ENCODE results near the gene CYB5A.

Gene CYB5A

DNA sequence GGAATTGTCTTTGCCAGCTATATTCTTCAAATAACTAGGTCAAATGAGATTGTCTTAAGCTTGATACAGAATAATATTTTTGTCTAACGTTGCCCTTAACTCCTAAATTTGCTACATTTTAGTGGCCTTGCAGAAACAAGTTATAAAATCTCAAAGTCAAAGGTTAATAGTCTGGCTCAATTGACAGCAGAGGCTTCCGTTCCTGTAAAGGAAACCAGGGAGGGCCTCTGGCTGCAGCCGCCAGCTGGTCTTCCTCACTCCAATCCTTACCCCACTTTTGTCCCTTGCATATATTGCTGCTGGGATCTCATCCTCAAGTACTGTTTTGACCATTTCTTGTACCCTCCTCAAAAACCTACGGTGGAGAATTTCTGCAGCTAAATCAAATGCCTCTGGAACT, 17.1 kb downstream of the CYB5A start:
- DNase-seq, result no peak

DNA sequence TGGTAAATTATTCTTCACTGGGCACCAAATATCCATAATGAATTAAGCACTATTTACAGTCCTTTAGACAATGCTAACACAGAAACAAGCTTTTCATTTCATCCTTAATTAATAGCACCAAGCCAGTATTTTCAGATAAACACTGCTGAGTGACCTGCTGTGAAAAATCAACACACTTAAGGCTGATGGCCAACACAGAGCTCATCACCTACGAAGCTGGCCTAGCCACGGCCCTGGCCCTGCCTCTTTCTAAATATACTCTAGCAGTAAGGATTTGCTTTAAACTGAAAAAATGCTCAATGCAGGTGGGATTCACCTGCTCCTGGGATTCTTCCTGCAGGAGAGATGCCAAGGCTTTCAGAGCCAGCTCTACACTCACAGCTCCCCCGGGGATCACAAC, 18.4 kb downstream of the CYB5A start:
- DNase-seq, result no peak

DNA sequence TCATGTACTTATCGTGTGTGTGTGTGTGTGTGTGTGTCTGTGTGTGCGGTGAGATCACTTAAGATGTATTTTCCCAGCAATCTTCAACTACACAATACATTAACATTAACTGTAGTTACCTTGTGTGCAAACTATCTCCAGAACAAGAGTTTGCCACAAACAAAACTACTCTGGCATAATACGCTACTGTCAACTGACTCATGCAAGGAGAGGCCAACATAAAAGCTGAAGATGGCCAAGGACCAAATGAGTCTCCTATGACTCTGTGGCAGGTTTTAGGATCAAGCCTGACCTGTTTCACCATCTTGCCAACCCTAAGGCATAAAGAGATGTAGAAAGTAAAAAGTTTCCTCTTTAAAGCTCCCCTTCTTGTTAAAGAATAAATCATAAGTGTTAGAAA, 20.1 kb downstream of the CYB5A start:
- DNase-seq, result no peak

DNA sequence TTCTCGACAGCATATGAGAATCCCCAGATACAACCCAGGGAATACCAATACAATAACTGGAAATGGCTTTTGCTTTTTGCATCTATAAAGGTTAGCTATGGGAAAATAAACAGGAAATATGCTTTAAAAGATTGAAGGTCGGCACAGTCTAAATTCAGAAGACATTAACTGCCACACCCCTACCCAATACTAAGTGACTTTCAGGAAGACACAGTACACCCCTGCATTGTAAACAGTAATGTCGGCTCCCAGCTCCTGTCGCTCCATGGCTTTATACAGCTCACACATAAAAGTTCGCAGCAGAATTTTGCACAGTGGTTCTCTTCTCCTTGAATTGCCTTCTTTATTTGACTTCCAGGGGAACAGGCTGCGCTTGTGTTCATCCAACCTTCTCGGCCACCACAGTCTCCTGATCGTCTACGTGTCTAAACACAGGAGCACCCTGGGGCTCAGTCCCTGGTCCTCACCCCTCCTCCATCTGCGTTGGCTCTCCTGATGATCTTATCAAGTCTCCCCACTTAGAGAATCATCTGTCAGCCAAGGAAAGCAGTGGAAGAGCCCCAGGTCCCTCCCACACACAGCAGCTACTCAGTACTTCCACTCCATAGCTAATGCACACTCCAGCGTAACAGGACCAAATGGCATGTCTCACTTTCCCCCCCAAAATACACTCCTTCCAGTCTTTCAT, 22.7 kb downstream of the CYB5A start:
- no peak for DNase-seq

DNA sequence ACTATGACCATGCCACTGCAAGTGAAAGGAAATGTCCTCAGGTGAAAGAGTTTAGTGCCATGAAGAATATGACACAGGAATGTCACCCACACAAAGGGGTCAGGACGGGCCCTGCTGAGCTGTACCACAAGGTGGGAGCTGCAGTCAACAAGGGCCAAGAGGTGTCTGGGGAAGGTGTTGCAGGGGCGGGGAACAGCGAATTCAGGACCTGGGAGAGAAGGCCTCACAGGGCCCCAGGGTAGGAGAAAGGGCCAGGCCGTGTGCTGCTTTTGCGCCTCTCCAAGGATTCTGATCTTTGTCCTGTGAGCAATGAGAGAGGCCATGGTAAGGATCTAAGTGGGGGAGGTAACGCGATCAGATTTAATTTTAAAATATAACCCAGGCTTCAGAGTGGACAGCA, 23.6 kb downstream of the CYB5A start:
- no peak for DNase-seq

DNA sequence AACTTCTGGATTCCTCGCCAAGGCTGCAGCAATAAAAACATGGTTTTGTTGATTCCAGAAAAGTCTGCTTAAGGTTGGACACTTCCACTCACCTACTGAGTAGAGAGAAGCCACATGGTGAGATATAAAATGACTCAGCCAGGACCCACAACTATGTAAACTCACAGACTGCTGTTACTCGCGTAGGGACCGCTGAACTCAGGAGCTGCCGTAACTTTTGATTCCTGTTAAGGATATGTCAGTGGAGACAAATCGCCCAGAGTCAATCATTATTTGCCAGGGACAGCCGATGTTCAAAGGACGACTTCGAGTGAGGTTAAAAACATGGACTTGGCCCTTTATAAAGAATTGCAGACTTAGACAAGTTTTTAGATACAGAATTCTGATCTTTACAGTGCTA, 25.6 kb downstream of the CYB5A start:
- DNase-seq, result no peak

DNA sequence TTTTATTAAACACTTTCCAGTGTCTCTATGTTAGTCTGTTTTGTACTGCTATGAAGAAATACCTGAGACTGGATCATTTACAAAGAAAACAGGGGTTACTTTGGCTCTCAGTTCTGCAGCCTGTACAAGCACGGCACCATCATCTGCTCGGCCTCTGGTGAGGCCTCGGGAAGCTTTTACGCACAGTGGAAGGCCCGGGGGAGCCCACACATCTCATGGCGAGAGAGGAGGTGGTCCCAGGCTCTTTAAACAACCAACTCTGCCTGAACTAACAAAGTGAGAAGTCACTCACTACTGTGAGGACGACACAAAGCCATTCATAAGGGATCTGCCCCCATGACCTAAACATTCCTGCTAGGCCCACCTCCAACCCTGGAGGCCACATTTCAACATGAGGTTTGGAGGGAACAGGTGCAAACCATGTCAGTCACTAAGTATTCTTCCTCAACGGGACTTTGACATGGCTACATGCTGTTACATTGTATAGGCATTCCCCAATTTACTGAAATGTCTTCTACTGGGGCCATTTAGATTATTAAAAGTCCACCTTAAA, 26.1 kb downstream of the CYB5A start:
- DNase-seq, result no peak

DNA sequence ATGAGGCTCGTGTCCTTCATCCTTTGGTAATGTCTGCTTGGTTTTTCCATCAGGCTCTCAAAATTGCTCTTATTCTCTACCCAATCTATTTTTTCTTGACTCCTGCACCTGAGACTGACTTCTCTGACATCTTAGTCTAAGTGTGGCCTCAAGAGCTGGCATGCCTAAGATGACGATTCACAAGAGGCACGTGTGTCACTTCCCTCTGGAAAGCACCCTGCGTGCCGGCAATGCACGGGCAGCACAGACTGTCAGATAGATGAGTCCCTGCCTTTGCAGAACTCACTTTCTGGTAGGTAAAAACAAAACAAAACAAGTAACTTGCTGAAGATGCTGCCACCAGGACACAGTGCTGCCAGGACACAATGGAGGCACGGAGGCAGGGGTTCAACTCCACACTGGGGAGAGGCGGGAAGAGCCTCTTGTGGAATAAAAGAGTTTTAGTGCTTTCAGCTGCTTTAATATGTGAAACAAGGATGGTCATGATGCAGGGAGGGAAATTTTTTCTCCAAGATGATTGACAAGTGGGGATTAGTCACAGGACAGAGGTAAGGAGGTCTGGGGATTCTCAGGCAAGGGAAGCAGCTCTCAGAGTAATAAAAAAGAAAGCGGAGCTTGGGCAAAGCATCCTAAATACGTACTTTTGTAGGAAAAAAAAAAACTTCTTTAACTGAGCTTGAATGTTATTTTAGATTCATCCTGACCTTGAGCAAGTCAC, 27.3 kb downstream of the CYB5A start:
- DNase-seq, result peak; percentile 5

DNA sequence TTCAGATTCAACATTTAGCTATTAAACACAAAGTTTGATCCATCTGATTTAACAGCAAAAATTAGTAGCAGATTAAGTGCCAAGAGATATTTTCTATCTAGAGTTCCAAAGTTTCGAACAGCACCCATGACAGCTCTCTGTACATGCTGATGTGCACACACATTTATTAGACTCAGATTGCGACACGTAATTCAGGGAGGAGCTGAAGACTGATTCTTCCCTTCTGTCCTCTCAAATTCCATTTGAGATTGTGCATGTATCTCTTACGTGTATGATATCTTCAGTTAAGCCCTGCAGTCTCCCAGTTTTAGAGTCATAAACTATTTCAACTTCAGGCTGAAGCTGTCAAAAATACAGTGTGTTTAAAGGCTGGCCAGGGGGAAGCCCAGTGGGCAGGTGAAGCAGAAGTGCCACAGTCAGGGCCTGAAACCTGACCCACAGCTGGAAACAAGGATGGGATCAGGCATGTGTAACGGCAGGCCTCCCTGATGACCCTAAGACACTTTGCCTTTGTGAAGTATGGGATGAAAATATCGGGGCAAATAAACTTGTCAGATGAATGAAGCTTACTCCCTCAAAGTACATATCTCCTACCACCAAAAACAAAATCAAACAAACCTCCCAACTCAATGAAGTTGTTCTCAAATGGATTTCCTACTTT, 30.6 kb downstream of the CYB5A start:
- no peak for DNase-seq

DNA sequence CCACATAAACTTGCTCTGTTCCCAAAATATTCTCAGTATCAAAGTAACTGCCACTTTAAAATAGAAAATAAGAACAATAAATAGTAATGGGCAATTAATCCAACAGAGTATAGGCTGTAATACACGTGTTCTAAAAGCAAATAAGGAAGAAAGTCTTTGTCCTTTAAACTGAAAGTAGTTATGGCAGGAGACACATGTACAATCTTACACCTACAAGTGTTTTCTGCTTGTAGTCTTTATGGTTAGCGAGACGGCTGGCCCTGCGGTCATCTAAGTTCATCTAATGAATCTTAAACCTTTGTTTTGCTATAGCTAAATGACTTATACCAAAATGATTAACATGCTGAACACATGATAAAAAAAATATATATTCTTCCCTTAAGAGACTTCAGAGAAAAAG, 32.4 kb downstream of the CYB5A start:
- DNase-seq, result no peak

DNA sequence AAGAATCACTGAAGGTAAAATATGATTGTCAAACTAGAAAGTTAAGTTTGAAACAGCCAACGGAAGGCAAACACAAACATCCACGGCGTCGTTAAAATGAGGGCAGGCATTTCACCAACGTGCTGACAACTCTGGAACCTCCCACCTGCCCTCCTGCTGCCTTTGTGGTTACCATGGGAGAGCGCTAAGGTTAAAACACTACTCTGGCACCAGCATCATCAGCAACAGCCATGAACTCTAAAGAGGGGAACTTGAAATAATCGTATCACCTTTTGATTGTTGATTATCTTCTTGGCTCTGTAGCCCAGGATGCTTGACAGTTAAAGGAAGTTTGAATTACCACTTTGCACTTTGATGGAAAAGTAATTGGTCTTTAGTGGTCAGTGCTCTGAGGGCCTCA, 34.7 kb downstream of the CYB5A start:
- no peak for DNase-seq

DNA sequence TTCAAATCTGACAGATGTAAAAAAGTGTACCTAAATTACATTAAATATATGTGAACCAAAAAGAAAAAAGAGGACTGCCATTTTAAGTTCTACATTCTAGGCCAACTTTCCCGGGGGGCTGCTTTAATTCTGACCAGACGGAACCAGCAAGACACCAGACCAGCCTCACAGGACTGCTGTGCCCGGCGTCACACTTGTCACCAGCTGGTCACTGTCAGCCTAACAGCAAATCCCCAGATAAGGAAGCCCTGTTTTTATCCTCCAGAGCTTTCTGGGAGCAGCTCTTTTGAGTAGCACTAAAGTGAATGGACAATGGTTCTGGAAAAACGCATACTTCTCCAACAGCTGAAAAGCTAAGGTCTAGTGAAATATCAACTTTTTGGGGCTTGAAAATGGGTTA, 35.6 kb downstream of the CYB5A start:
- DNase-seq, result no peak

DNA sequence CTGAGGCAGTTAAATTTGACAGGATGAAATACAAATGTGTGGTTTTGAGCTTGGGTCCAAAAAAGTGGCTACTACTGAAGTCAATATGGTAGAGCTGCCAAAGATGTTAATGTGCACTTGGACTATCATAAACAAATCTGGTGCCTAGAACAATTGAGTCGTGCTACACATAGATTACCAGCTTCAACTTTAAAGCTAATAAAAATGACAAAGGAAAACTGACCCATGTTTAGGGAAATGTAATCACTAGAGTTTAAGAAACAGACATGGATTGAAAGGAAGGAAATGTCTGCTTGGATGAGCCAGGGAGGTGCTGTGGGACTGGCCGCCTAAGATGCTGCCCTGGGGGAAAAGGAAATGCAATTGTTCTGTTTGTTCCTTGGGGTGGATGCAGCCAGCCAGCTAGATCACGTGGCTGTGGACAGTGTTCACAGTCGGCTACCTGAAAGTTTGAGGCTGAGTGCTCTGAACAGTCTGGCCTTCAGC, 36.6 kb downstream of the CYB5A start:
- no peak for DNase-seq

DNA sequence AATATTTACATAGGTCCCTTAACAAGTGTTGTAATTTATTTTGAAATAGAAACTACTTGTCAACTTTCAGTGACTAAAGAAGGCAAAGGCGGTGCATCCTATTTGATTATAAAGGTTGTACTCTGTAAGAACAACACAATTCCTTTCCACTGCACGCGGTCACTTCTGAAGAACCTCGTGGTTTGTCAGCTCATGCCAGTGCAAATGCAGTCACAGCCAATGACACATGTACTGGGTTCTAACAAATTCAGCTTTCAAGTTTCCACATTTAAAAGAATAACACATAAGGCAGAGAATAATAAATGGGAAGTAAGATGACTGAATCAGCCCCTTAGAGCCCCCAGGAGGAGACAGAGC, 39.7 kb downstream of the CYB5A start:
- peak; percentile 33 for DNase-seq

DNA sequence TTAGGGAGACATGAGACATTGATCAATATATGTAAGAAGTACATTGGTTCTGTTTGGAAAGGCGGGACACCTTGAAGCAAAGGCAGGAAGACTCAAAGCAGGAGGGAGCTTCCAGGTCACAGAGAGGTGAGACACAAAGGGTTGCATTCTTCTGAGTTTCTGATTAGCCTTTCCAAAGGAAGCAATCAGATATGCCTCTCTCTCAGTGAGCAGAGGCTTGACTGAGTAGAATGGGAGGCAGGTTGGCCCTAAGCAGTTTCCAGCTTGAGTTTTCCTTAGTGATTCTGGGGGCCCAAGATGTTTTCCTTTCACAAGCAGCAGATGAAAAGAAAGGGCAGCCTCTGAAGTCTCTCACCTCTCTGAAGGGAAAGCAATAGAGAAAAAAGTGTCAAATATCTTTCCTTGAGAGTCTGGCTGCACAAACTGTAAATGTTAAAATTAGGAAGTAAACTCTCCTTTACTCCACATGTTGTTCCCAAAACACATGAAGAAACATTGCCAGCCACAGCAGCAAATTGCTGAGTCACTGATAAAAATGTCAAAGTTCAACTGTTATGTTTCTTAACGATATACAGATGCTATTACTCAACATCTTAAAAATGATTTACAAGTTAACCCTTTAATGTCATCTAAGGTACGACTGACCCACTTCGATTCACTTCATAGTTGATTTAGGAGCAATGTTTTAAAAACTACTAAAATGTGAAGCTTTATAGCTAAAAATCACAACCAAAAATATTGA, 40.3 kb downstream of the CYB5A start:
- no peak for DNase-seq

DNA sequence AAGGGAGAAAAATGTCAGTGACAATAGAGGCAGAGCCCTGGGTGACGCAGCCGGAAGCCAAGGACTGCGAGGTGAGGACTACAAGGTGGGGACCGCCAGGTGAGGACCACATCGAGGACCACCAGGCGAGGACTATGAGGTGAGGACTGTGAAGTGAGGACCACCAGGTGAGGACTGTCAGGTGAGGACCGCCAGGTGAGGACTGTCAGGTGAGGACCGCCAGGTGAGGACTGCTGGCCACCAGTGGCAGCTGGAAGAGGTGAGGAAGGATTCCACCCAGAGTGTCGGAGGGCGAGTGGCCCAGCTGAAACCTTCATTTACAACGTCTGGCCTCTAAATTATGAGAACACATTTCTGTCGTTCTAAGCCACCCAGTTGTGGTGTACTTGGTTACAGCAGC, 41.6 kb downstream of the CYB5A start:
- DNase-seq, result no peak

DNA sequence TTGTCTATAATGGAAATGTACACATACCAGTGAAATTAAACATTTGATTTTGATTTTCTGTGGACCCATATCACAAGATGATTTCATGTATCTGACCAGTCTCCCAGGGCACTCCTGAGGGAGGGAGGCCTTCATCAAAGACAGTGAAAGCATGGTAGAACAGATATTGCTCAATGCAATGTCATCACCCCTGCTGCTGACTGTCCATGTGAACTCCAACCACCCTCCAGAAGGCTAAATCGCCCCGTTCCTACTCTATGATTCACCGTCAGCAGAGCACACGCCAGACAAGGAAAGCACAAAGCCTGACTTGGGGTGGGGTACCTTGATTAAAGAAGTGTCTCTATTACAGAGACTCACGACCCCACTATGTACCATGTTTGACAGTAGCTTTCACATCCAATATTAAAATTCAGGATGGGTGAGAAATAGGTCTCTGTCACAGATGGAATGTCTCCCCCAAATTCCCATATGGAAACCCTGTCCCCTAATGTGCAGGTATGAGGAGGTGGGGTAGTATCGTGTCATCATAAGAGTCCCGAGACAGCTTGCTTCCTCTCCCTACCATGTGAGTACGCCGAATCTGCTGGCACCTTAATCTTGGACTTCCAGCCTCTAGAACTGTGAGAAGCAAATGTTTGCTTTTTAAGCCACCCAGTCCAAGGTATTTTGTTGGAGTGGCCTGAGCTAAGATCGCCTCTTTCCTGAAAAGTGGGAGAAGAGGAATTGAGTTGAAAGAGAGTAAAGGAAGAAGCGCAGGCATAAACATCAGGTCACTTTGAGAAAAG, 42.4 kb downstream of the CYB5A start:
- DNase-seq, result no peak

DNA sequence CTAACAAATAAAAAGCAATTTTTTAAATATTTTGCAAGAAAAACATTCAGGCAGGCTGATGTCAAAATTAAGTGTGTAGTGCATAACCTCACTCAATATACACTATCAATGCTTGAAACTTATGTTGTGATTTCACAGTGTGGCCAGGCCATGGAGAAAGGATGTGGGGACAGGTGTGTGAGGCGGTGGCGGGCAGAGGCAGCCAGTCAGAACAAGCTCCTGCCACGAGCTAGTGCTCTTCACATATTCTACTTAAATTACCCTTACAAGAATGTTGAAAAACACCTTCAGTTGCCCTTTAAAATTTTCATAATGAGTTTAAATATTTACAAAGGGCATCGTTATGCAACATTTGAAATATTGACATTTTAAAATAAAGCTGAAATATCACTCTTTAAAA, 43.2 kb downstream of the CYB5A start:
- peak; percentile 36 for DNase-seq

DNA sequence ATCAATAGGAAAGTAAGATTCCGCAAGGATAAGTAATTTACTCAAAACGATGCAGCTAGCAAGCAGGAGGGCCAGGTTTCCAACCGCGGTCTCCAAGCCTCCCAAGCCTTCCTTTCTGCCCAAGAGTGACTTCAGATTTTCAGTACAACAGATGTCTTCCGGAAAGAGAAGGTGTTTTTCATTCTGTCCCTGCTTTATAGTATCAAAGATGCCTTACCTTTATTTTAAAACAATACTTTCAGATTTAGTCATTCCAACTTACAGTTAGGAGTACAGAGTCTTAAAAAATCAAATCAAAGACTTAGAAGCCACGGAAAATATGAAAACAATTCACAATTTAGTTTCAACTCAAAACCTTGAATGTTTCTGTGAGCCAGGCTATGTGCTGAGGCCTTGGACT, 43.6 kb downstream of the CYB5A start:
- peak; percentile 23 for DNase-seq

DNA sequence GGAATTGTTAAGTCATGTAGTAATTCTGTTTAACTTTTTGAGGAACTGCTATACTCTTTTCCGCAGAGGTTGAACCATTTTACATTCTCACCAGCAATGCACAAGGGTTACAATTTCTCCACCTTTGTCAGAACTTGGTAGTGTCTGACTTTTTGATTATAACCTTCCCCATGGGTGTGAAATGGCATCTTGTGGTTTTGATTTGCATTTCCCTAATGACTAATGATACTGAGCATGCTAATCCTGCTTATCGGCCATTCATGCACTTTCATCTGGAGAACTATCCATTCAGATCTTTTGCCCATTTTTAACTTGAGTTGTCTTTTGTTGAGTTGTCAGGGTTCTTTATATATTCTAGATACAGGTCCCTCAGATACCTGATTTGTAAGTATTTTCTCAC, 47.2 kb downstream of the CYB5A start:
- no peak for DNase-seq

DNA sequence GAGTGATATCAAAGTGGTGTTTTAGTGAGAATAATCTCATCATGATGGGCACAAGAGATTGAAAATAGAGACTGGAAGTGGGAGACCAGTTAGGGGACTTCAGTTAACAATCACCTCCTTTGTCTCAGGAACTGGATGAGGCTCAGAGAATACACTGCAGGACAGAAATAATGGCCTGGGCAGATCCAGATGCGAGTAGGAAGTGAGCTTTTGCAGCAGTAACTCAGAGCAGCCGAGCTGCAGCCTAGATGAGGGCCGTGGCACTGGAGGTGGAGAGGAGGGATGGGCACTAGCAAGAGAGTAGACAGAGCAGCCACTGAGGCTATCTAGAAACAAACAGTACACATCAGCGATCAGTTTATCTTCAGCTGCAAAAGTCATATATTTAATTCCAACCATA, 48.6 kb downstream of the CYB5A start:
- DNase-seq, result no peak

DNA sequence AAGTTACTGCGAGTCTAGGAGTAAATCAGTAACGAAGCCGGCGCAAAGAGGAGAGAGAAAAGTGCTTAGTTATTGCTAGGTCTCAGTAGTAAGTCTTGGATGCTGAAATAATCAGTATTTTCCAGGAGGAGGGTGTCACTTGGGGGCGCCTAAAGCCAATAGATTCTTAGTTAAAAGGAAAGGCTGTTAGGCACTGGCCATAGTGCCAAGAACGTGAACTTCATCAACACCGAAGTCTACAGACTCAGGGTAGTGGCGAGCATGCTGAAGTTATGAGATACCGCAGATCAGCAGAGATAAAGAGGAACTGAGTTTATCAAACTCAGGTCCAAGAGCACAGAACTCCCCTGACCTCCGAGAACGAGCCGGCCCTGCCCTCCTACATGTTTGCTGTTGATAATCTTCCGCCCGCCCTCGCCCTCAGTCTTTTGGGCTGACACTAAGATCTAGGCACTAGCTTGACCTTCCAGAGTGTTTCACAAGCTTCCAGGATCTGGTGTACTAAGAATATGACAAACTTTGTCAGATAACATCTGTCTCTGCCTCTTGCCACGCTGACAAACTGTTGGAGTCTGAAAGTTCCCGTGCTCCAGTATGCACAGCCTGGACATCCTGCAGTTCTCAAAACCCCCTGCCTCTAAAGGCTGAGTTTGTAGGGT, 49.2 kb downstream of the CYB5A start:
- peak; percentile 8 for DNase-seq

Measured in activated CD4-positive, alpha-beta T cell treated with anti-CD3 and anti-CD28 coated beads, Interleukin-2, Interleukin-6, amounts not matched to agents 100 ng/mL and 50 ng/mL, durations not matched to agents 16 hours and 8 hours (primary cell).